Measurements from ENCODE around the gene DOCK9.

DOCK9 gene

DNA sequence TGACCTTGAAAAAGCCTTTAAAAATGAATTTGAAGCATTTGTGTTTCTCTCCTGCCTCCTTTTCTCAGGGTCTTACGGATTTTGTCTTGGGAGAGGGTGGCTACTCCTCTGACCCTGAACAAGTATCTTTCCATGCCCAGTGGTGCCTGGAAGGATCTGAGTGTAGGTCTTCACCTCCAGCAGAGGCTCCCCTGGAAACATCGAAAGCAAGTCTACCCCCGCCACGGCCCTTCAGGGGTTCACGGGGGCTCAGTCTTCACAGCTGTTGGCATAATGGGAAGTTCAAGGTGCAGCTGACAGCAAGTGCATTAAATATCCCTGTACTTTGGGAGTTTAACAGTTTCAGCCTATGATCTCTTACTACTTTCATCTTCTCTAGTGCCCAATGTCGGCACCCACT lies 182.6 kb downstream of the DOCK9 start:
- no peak for DNase-seq (ENCODE audit: low spot score)

DNA sequence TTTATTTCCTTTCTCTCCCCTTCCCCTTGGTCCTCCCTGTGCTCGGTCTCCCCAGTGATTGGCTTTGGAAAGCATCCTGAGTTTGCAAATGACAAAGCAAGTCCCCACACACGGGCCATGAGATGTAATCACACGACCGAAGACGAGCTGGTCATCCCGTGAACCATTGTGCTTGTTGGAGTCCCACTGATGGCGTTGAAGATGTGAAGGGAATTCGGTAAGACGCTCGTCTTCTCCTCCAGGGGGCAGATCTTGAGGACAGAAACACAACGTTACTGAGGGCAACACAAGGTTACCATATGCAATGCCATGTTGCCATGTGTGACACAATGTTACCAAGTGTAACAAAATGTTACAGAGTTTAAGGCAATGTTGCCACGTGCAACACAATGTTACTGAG lies 183.4 kb downstream of the DOCK9 start:
- no peak for DNase-seq (ENCODE audit: low spot score)

DNA sequence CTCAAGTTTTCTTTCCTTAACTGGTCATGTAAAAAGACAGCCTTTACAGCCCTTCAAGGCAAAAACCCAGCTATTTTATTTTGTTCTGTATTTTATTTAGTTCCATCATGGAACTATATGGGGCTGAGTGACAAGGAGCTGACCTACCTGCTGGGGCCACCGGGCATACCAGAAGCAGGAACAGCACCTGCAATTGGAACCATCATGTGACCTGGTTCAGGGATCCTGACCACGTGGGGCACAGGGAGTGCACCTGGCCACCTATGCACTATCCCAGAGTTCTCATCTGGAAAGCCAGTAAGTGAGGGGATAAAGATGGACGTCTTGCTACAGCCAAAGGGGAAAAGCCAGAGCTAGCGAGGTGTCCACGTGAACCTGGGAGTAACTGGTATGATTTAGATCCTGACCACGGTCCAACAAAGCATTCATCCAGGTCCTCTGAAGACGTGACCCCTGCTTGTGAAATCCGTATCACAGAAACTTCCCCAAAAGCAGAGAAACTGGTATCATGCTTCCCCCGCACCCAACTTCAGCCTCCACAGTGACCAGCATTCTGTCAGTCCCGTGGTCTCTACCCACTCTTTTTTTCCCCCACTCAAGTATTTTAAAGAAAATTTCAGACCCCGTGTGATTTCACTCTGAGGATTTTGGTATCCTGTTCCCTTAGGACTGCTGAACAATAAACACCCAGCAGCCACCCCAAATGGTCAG lies 184.9 kb downstream of the DOCK9 start:
- DNase-seq (ENCODE audit: low spot score): no peak

DNA sequence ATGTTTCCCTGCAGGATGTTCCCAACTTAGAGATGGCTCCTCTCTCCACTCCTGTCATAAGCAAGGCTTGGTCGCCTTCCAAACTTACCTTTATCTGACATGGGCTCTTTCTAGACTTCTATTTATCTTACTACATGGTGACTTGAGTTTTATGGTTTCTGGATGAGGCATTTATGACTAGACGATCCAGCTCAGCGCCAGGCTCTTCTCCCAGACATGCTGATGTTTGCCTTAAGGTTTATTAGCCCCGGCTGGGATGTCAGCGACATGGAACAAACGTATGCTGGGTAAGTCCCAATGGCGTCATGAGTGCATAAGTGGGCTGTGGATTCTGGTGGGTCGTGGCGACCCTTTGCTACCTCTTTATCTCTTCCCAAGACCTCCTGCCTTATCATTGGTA lies 185.5 kb downstream of the DOCK9 start:
- DNase-seq (ENCODE audit: low spot score): no peak

DNA sequence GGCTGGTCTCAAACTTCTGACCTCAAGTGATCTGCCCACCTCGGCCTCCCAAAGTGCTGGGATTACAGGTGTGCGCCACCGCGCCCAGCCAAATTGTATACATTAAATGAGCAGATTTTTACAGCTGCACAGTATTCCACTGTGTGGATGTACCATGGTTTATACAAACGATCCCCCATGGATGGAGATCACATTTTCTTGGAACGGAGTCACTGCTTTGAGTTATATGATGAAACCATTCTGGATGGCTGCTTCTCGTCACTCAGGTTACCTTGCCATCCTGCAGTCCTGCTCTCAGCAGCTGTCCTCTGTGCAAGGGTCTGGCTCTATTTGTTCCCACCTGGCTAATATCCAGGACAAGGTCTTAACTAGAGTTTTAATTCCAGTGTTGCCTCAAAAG lies 186.3 kb downstream of the DOCK9 start:
- no peak for DNase-seq (ENCODE audit: low spot score)

DNA sequence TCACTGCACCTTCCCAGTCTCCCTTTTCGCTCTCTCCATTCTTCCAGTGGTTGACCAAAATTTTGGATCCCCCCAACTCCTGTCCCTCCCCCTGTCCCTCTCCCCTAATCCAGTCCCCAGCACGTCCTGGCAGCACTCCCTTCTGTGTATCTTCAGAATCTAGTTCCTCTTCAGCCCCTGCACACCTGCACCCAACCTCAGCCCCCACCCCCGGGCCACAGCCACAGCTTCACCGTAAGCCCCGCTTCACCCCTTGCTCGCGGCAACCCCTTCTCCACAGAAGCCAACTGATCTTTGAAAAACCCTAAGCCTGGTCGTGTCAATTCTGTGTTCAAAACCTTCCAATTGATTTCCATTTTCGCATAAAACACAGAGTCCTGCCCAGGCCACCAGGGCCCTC lies 189.9 kb downstream of the DOCK9 start:
- no peak for DNase-seq (ENCODE audit: low spot score)

DNA sequence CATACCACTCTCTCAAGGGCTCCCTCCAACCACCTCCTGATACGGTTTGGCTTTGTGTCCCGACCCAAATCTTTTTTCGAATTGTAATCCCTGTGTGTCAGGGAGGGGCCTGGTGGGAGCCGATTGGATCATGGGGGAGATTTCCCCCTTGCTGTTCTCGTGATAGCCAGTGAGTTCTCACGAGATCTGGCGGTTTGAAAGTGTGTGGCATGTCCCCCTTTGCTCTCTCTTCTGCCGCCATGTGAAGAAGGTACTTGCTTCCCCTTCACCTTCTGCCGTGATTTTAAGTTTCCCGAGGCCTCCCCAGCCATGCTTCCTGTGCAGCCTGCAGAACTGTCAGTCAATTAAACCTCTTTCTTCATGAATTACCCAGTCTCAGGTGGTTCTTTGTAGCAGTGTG lies 190.7 kb downstream of the DOCK9 start:
- DNase-seq (ENCODE audit: low spot score): no peak

DNA sequence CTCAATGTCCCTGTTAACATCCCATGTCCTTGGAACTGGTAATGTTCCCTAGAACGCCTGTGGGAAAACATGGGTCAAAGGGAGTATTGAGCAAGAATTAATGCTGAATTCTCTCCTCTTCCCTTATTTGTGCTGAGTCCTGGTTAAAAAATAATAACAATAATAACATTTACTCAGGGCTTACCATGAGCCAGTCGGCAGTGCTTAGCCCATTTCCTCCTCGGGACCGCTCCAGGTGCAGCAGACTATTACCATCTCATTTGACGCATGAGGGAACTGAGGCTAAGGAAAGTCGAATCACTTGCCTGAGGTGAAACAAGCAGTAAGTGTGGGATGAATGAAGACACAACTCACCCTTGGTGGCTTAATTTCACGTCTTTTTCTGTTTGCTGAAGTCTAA lies 191.8 kb downstream of the DOCK9 start:
- no peak for DNase-seq (ENCODE audit: low spot score)

DNA sequence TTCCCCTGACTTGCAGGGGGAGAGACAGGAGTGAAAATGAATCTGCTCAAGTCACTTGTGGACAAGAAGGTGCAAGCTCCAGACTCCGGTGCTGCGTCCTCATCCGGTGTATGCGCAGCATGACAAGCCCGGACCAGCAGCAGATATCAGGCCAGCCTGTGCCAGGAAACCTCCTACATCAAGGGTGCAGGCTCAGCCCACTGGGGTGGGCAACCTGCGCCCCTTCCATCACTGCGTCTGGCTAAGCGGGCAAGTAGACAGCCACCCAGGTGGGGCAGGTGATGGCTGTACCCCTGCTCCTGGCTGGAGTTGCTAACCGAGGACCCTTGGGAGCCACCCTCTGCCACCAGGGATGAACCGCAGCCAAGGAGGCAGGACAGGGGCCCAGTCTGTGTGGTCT lies 192.5 kb downstream of the DOCK9 start:
- no peak for DNase-seq (ENCODE audit: low spot score)

DNA sequence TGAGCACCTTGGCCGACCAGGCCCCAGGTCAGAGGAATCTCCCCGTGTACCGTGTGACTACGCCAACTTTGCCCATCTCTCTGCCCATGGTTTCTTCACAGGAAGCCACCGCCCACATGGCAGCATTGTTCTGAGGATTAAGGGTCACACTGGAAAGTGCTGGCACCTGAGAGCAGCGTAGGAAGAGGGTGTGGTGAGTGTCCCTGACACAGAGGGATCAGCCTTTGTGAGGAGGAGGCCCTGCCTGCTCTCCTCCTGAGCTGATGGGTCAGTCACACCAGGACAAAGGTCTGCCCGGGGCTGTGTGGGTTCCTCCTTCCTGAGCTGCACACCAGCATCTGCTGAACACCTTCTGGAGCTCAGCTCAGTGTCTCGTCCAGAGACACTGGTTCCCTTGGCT lies 193.2 kb downstream of the DOCK9 start:
- DNase-seq (ENCODE audit: low spot score): no peak

DNA sequence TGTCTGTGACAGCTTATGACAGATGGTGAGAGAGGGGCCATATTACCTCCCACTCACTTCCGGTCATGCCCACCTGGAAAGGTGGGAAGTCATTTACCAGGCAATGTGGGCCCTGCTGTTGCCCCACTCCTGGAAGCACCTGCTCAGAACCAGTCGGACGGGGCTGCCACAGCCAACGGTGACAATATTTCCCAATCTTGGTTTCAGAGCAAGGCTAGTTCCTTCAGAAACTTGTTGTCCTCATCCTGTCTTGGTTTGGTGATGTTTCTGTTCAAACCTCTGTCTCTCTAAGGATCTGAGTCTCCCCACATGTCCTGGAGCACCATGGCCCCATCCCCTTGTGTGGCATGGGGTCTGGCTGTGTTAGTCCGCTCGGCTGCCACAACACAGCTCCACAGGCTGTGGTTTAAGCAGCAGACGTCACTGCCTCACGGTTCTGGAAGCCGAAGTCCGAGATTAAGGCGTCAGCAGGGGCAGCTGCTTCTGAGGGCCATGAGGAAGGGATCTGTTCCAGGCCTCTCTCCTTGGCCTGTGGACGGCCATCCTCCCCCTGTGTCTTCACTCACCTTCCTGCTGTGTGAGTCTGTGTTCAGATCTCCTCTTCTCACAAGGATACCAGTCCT lies 193.9 kb downstream of the DOCK9 start:
- DNase-seq (ENCODE audit: low spot score): no peak

DNA sequence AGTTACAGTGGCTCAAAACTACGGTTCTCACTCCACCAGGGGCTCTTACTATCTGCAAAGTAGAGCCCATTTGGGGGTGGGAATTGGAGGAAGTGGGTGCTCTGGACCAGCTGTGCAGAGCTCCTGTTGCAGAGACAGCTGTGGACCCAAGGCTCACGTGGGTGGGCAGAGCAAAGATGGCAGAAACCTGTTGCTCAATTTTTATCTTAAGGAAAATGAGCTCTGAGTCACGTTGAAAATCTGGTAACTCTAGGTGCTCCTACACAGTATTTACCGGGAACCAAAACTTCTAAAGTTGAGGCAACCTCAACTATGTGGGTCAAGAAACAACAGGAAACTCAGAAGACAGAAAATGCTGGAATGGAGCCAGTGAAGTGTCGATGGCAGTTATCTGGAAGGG lies 195.2 kb downstream of the DOCK9 start:
- no peak for DNase-seq (ENCODE audit: low spot score)

DNA sequence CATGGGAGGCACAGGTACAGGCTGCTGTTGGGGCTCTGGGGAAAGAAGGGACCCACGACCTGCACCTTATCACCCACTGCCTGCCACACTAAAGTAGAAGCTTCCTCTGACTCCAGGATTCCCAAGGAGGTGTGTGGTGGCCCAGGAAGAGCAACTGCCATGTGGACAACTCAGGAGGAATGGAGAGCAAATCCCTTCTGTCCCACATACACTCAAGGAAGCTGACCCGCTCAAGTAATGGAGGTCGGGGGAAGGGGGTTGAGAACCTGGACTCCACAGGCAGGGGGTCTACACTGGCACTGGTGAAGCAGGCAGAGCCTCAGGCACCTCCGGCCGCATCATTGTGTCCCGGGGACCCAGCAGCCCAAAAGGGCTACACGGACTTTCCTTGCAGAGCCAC lies 196.0 kb downstream of the DOCK9 start:
- no peak for DNase-seq (ENCODE audit: low spot score)

DNA sequence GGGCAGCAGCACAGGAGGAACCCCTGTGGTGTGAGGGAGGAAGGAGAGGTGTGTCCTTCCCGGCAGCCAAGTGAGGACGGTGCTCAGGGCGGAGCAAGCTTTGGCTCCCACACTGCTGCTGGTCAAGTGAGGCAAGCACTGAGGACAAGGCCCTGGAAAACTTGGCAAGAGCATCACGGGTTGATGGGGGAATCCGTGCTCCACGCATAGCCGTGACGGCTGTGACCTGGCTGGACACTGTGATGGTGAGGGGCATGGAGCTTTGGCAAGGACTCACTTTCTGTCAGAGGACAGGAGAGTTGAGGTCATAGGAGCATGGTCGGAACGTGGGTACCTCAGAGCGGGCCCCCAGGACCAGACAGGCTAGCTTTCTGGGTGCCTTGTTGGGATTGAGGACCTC lies 196.4 kb downstream of the DOCK9 start:
- no peak for DNase-seq (ENCODE audit: low spot score)

DNA sequence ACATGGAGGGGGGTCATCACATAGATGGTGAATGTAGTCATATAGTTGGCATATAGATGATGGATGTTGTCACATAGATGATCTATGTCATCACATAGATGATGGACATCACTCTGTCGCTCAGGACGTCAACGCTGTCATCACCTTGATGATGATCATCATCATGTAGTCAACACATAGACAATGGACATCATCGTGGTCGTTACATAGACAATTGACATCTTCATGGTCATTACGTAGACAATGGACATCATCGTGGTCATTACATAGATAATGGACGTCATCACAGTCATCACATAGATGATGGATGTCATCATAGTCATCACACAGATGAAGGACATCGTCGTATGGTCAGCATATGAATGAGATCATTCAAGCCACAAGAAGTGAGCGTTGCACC lies 196.8 kb downstream of the DOCK9 start:
- no peak for DNase-seq (ENCODE audit: low spot score)

DNA sequence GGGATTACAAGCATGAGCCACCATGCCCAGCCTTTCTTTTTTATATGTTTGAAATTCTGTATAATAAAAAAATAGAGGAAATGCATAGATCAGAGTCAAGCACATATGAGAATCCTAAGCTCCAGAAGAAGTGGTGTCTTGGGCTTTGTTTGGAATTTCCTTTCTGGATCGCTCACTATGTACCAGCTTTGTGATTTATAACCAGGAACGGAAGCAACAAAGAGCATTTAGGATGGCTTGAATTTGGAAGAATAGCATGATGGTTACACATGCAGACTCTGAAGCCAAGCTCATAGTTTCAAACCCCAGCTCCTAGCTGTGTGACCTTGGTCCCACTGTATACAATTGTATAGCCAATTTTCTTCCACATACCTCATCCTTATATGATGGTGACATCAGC lies 197.4 kb downstream of the DOCK9 start:
- no peak for DNase-seq (ENCODE audit: low spot score)

DNA sequence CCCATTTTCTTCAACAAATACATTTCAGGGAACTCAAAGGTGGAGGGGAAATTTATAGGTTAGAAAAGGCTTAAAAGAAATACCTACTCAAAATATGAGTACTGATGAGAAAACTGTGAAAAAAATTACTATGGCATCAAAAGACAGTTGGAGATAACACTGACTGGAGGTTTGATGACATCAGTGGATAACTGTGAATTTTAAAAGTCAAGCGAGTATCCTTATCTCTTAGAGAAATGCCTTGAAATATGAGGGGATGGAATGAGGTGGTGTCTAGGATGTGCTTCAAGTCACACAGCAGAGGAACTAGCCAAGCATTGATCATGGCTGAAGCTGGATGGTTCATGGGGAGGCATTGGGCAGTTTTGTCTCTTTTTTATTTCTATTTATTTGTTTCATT lies 198.2 kb downstream of the DOCK9 start:
- DNase-seq (ENCODE audit: low spot score): no peak

DNA sequence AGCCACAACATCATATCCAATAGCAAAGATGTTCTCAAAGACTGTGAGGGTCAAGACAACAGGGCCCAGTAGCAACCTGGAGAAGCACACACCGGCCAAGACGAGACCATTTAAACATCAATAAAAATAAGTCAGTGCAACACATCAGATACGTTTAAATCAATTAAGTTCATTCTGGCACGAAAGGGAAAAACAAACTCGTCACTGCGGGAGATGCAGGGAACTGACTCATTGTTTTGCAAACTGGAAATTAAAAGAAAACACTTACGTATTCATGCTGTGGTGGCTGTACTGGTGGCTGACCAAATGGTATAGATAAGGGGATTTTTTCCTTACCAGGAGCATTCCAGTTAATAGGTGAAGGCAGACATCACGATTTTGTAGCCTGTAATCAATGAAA lies 199.1 kb downstream of the DOCK9 start:
- DNase-seq (ENCODE audit: low spot score): no peak

DNA sequence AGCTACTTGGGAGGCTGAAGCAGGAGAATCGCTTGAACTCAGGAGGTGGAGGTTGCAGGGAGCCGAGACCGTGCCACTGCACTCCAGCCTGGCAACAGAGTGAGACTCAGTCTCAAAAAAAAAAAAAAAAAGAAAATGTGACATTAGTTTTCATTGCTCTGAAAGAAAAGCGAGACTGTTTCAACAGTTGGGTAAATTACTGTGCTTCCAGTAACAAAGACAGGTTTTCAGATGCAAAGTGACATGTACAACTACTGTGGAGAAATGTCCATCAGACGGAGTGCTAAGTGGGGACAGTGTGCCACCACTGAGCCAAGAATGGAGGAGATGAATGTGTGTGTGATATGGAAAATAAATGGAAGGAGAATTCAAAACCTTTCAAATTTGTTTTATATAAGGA lies 201.2 kb downstream of the DOCK9 start:
- no peak for DNase-seq (ENCODE audit: low spot score)

DNA sequence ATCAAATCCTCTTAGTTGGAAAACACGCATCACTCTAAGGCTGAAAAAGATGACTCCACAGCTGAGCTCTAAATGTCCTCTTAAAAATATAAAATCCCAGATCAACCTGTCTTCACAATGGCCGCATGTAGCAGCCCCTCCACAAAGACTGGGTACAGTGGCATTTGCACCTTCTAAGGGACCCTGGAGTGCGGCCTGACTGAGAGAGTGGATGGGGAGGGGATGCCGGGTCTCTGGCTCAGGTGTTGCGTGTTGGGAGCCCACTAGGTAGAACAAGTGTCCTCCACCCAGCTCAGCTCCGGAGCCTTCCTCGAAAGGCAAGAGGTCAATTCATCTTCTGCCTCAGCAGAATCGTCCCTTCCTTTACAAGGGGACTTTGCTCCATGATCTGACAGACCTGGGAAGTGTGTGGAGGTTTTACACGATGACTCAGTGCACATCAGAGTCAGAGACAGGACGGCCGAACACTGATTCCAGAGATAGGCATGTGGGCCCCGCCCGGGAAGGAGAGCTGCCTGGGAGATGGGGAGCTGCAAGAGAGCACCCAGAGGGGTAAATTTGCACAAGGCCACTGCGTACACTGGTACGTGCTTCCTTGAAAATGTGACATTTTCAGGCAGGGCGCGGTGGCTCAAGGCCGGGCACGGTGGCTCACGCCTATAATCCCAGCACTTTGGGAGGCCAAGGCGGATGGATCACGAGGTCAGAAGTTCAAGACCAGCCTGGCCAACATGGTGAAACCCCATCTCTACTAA lies 201.8 kb downstream of the DOCK9 start:
- no peak for DNase-seq (ENCODE audit: low spot score)

DNA sequence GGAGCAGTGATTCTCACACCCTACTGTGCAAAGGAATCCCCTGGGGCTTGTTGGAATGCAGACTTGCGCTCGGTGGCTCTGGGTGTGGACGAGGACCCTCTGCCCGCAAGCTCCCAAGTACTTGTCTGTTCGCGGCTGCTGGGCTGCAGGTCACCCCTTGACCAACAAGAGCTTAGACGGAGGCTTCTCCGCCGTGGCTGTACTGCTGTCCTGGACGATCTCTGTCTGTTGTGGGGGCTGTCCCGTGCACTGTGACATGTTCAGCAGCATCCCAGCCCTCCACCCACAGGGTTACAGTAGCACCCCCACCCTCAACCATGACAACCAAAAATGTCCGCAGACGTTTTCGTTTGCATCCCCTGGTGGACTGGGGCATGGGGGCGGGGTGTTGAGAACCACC lies 202.5 kb downstream of the DOCK9 start:
- DNase-seq (ENCODE audit: low spot score): no peak

DNA sequence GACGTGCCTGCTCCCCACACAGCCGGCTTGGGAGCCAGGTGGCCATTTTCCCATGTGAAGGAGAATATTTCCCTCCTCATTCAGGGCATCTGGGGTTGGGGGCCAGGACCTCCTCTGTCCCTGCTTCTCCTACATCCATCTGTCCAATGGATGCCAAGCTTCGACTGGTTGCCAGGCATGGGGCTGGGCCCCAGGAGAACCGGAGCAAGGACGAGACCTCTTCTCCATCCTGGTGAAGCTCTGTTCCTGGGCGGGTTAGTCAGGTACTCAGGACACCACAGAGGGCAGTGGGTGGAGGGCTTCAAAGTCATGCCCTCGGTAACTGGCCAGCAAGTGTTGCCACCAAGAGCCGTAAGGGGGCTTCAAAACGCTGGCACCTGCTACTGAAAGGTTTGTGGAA lies 203.1 kb downstream of the DOCK9 start:
- DNase-seq (ENCODE audit: low spot score): no peak

DNA sequence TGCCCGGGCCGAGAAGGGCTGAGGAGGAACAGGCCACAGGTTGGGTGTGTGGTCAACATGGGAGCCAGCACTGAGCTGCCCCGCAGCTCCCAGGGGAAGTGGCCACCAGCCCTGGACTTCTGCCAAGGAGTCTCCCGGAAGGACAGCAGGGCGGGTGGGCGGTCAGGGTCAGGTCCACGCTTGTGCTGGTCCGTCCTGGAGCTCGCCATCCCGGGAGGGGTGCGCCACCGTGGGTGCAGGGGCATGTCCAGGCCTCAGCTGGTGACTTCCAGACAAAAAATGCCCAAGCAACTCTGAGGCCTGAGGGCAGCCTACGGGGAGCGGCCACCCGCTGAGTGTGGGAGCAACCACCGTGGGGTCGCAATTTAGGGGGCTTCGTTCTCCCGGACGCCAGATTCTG lies 203.9 kb downstream of the DOCK9 start:
- no peak for DNase-seq (ENCODE audit: low spot score)

Measured in pons (tissue), 1 donor.